ENCODE data around the gene IGLL1.

The IGLL1 gene

DNA sequence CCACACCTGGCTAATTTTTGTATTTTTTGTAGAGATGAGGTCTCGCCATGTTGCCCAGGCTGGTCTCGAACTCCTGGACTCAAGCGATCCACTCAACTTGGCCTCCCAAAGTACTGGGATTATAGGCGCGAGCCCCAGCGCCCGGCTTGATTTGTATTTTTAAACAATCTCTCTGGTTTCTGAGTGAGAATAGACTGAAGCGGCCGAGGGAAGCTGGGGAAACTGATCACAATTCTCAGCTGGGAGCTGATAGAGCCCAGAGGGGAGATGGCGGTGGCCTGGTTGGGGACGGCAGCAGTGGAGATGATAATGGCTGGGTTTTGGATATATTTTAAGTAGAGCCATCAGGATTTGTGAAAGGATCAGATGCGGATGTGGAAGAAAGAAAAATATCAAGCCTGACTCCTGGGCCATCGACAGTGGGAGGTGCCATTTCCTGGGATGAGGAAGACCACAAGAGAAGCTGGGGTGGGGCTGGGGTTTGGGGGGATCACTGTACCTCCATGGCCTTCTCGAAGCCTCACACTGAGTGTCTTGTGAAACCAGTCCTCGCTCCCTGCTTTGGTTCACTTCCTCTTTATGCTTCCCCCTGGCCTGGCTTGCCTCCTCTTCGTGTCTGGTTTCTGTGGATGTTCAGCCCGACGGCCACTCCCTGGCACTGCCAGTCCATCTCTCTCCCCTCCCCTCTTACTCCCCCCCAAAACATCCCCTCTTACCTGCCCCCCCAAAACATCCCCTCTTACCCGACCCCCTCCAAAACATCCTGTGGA lies 51.9 kb downstream of the IGLL1 start:
- DNase-seq (ENCODE audit: low read depth in 2 of 2) = no peak

DNA sequence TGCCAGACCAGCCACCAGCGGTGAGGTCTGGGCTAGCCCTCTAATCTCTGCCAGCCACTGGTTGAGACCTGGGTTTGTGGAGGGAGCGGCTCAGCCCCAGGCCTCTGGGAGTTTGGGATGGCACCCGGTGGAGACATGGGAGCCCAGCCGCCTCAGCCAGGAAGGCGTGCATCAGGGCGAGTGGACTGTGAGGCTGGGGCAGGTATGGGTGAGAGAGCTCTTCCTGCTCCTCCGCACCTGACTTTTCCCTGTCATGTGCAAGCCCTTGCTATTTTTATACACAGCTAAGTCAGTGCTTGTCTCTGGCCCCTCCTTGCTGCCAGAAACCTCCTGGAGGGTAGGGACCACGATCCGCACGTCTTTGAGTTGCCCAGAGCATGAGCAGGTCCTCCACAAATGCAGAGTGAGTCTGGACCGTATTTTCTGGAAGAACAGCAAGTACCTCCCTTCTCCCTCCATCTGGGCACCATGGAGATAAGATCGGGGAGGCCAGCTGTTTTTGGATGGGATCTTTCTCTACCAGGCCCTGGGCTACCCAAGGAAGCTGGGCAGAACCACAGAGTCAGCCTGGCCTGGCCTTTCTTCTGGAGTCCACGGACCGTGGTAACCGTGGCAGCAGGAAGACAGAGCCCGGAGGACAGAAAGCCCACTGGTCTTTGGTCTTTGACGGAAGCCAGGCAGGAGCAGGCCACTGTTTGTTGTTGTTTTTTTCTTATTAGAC lies 53.3 kb downstream of the IGLL1 start:
- no peak for DNase-seq (ENCODE audit: low read depth in 2 of 2)

DNA sequence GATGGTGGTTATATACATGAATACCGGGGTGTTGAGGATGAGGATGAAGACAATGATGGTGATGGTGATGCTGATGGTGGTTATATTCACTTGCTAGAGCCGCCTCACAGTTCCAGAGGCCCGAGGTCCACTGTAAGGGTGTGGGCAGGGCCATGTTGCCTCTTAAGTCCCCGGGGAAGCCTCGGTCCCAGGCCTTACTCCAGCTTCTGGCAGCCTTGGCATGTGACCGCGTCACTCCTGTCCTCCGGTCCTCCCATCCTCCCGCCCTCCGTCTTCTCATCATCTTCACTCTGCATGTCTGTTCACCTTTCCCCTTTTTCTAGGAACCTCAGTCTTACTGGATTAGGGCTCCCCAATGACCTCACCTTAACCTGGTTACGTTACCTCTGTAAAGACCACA lies 54.6 kb downstream of the IGLL1 start:
- no peak for DNase-seq (ENCODE audit: low read depth in 2 of 2)

DNA sequence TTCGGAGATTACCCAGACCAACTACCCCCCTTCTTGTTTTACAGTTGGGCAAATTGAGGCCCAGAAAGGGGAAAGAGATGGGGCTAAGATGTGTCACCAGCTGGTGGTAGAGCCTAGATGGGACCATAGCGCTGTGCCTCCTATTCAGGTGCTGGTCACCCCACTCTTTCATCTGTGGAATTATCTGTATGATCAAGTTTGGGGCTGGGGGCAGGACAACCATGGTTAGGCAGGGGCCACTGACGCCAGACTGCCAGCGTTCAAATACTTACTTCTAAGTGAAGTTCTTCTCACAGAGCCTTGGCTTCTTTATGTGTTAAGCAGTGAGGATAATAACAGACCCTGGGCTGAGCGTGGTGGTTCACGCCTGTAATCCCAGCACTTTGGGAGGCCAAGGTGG lies 55.9 kb downstream of the IGLL1 start:
- no peak for DNase-seq (ENCODE audit: low read depth in 2 of 2)

DNA sequence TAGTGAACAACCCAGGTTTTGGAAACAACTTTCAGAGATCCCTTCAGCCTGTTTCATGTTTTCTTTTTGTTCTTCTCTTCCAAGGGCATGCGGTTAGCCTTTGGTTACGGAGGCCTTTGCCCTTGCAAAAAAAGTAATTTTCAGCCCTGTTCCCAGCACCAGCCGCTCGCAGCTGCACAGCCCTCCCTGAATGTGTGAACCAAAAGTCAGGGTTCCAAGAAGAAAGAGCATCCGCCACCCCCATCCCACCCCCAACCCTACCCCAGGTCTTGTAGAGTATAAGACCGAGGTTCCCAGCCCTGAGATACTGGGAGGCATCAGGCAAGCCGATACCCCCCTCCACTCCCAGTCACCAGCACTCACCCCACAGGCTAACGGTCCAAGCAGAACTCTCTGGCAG lies 56.4 kb downstream of the IGLL1 start:
- DNase-seq (ENCODE audit: low read depth in 2 of 2) = no peak
